ENCODE data around the gene ASPG. TPM values are rescaled to one million over a fixed set of nuclear protein-coding genes. Genes with fewer than 3 reads are reported as not detected.

ASPG gene
- total and polyA plus RNA-seq, 2 of the 13 experiments (the other 11 are each of a cell fraction or from before 2014, with no cell fraction given) = not detected

DNA sequence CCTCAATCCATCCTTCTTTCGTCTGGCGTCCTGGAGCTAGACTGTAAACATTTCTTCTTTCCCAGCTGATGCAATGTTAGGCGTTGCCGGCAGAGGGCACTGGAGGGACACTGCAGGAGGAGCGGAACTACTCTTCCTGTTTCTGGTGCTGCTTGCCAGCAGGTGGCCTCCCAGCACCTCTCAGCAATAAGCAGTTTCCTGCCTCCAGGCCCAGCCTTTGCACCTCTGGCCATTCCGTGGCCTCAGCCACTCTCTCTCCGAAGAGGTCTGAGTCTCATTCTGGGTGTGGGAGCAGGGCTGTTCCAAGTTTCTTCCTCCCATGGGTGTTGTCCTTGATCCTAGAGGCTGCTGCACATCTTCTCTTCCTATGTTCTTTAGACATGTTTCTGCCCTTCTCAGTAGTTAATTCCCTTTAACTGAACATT, 7.5 kb upstream of the ASPG start (continued):
- TF ChIP-seq TAF15 (IDR thresholded peaks at IDR 0.05; ENCODE audit: low read depth, low read length, poor library complexity, severe bottlenecking) (no peak), DPF2 (CRISPR knock-in tag; IDR thresholded peaks at IDR 0.05; ENCODE audit: borderline replicate concordance, low read depth) (no peak), ZNF549 (CRISPR knock-in tag; IDR thresholded peaks at IDR 0.05) (no peak), ZNF674 (CRISPR knock-in tag; IDR thresholded peaks at IDR 0.05; ENCODE audit: low read depth) (no peak), ZNF160 (CRISPR knock-in tag; IDR thresholded peaks at IDR 0.05) (no peak), ZMYM2 (CRISPR knock-in tag; IDR thresholded peaks at IDR 0.05) (no peak), HNF4A (CRISPR knock-in tag; IDR thresholded peaks at IDR 0.05) (no peak), ZNF713 (CRISPR knock-in tag; IDR thresholded peaks at IDR 0.05) (0 out of 2 replicates have a peak, but pooled peaks have one; percentile 68), RFXANK (CRISPR knock-in tag; IDR thresholded peaks at IDR 0.05) (0 out of 2 replicates have a peak, but pooled peaks have one; percentile 40), FOXP1 (IDR thresholded peaks at IDR 0.05) (no peak), FOXP1 (CRISPR knock-in tag; IDR thresholded peaks at IDR 0.05) (peak; percentile 18; the same call in 1 of the 2 replicates), TBX2 (CRISPR knock-in tag; IDR thresholded peaks at IDR 0.05; ENCODE audit: borderline replicate concordance) (peak; percentile 39; the same call in 1 of the 2 replicates), ZNF460 (CRISPR knock-in tag; IDR thresholded peaks at IDR 0.05; ENCODE audit: borderline replicate concordance) (no peak), GTF3A (CRISPR knock-in tag; conservative IDR thresholded peaks at IDR 0.05) (no peak), JARID2 (CRISPR knock-in tag; IDR thresholded peaks at IDR 0.05; ENCODE audit: insufficient replicate concordance) (no peak), KAT7 (CRISPR knock-in tag; IDR thresholded peaks at IDR 0.05; ENCODE audit: borderline replicate concordance) (no peak), HHEX (CRISPR knock-in tag; IDR thresholded peaks at IDR 0.05) (no peak), ZNF124 (CRISPR knock-in tag; IDR thresholded peaks at IDR 0.05) (peak; percentile 71; the same call in 1 of the 2 replicates), BCL6 (CRISPR knock-in tag; IDR thresholded peaks at IDR 0.05) (0 out of 2 replicates have a peak, but pooled peaks have one; percentile 12), PHF20 (CRISPR knock-in tag; IDR thresholded peaks at IDR 0.05) (0 out of 2 replicates have a peak, but pooled peaks have one; percentile 54), JDP2 (CRISPR knock-in tag; IDR thresholded peaks at IDR 0.05; ENCODE audit: borderline replicate concordance) (no peak), SMC3 (IDR thresholded peaks at IDR 0.05; ENCODE audit: low read length) (peak; percentile 90)
- TF ChIP-seq, protein P1, sequence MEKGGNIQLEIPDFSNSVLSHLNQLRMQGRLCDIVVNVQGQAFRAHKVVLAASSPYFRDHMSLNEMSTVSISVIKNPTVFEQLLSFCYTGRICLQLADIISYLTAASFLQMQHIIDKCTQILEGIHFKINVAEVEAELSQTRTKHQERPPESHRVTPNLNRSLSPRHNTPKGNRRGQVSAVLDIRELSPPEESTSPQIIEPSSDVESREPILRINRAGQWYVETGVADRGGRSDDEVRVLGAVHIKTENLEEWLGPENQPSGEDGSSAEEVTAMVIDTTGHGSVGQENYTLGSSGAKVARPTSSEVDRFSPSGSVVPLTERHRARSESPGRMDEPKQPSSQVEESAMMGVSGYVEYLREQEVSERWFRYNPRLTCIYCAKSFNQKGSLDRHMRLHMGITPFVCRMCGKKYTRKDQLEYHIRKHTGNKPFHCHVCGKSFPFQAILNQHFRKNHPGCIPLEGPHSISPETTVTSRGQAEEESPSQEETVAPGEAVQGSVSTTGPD (CRISPR knock-in tag; IDR thresholded peaks at IDR 0.05) = no peak
- TF ChIP-seq, protein P2, sequence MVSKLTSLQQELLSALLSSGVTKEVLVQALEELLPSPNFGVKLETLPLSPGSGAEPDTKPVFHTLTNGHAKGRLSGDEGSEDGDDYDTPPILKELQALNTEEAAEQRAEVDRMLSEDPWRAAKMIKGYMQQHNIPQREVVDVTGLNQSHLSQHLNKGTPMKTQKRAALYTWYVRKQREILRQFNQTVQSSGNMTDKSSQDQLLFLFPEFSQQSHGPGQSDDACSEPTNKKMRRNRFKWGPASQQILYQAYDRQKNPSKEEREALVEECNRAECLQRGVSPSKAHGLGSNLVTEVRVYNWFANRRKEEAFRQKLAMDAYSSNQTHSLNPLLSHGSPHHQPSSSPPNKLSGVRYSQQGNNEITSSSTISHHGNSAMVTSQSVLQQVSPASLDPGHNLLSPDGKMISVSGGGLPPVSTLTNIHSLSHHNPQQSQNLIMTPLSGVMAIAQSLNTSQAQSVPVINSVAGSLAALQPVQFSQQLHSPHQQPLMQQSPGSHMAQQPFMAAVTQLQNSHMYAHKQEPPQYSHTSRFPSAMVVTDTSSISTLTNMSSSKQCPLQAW (CRISPR knock-in tag; IDR thresholded peaks at IDR 0.05) = peak; percentile 45; the same call in 1 of the 2 replicates
- TF ChIP-seq, protein P3, sequence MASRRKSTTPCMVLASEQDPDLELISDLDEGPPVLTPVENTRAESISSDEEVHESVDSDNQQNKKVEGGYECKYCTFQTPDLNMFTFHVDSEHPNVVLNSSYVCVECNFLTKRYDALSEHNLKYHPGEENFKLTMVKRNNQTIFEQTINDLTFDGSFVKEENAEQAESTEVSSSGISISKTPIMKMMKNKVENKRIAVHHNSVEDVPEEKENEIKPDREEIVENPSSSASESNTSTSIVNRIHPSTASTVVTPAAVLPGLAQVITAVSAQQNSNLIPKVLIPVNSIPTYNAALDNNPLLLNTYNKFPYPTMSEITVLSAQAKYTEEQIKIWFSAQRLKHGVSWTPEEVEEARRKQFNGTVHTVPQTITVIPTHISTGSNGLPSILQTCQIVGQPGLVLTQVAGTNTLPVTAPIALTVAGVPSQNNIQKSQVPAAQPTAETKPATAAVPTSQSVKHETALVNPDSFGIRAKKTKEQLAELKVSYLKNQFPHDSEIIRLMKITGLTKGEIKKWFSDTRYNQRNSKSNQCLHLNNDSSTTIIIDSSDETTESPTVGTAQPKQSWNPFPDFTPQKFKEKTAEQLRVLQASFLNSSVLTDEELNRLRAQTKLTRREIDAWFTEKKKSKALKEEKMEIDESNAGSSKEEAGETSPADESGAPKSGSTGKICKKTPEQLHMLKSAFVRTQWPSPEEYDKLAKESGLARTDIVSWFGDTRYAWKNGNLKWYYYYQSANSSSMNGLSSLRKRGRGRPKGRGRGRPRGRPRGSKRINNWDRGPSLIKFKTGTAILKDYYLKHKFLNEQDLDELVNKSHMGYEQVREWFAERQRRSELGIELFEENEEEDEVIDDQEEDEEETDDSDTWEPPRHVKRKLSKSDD (CRISPR knock-in tag; IDR thresholded peaks at IDR 0.05; ENCODE audit: low read depth) = no peak
- TF ChIP-seq, protein P4, sequence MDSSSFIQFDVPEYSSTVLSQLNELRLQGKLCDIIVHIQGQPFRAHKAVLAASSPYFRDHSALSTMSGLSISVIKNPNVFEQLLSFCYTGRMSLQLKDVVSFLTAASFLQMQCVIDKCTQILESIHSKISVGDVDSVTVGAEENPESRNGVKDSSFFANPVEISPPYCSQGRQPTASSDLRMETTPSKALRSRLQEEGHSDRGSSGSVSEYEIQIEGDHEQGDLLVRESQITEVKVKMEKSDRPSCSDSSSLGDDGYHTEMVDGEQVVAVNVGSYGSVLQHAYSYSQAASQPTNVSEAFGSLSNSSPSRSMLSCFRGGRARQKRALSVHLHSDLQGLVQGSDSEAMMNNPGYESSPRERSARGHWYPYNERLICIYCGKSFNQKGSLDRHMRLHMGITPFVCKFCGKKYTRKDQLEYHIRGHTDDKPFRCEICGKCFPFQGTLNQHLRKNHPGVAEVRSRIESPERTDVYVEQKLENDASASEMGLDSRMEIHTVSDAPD (CRISPR knock-in tag; IDR thresholded peaks at IDR 0.05) = no peak

Data from HepG2 (cell line).